Fibroblast of lung (primary cell): ENCODE measurements around the gene GJC2. TPM values are rescaled to one million over a fixed set of nuclear protein-coding genes. Genes with fewer than 3 reads are reported as not detected.

Experiments
- DNase-seq, 2 donors: peaks; one replicate each; pipeline versions ENCODE4 v3.0.0 to v3.0.0-alpha.2; 2010; ENCODE audit warnings: low read depth in 2 of 2
- H2AFZ ChIP-seq: 2 replicates; pipeline ENCODE4 v1.5.1; 2012; ENCODE audit warnings: low read length, control low read depth, inconsistent platforms
- H3K27ac ChIP-seq: 2 replicates; pipeline ENCODE4 v1.5.1; 2011; ENCODE audit warnings: low read length, control low read depth; ENCODE audit not compliant: insufficient read depth
- H3K27me3 ChIP-seq: 2 replicates; pipeline ENCODE4 v1.5.1; 2011; ENCODE audit warnings: mild to moderate bottlenecking, low read length; ENCODE audit not compliant: control insufficient read depth, insufficient read depth
- H3K36me3 ChIP-seq: 2 replicates; pipeline ENCODE4 v1.5.1; 2011; ENCODE audit warnings: low read length; ENCODE audit not compliant: control insufficient read depth, insufficient read depth
- H3K4me1 ChIP-seq: 2 replicates; pipeline ENCODE4 v1.5.1; 2011; ENCODE audit warnings: low read length; ENCODE audit not compliant: control insufficient read depth, insufficient read depth; ENCODE audit errors: extremely low read depth
- H3K4me2 ChIP-seq: 2 replicates; pipeline ENCODE4 v1.5.1; 2011; ENCODE audit warnings: low read length, control low read depth; ENCODE audit not compliant: insufficient read depth; ENCODE audit errors: extremely low read depth
- H3K4me3 ChIP-seq, 4 experiments: fragments of 200-600 bp in 1 of 4; sonication (generic) in 1 of 4; replicated peaks in 1 of 4; 2 replicates each; pipeline ENCODE4 v1.5.1; 2011 to 2016; ENCODE audit warnings: low read length in 4 of 4, low read depth in 3 of 4, mild to moderate bottlenecking in 3 of 4, control low read depth in 2 of 4, inconsistent platforms in 1 of 4, mixed read lengths in 1 of 4; ENCODE audit not compliant: insufficient read depth in 1 of 4; ENCODE audit errors: control extremely low read depth in 1 of 4
- H3K79me2 ChIP-seq: 2 replicates; pipeline ENCODE4 v1.5.1; 2012; ENCODE audit warnings: mild to moderate bottlenecking, low read length, inconsistent platforms; ENCODE audit not compliant: control insufficient read depth, insufficient read depth
- H3K9ac ChIP-seq: 2 replicates; pipeline ENCODE4 v1.5.1; 2011; ENCODE audit warnings: mild to moderate bottlenecking, low read length, control low read depth; ENCODE audit not compliant: insufficient read depth
- H3K9me3 ChIP-seq: 2 replicates; pipeline ENCODE4 v1.5.1; 2012; ENCODE audit warnings: low read depth, low read length; ENCODE audit not compliant: control insufficient read depth, insufficient read depth
- H4K20me1 ChIP-seq: 2 replicates; pipeline ENCODE4 v1.5.1; 2011; ENCODE audit warnings: low read length; ENCODE audit not compliant: control insufficient read depth, insufficient read depth; ENCODE audit errors: extremely low read depth
- EZH2 ChIP-seq: IDR thresholded peaks from 2 replicates; pipeline ENCODE4 v1.5.1; 2012; ENCODE audit warnings: low read length, control low read depth, mild to moderate bottlenecking; ENCODE audit errors: missing control alignments
- polyA minus RNA-seq: library from RNA; depleted of rRNA, polyadenylated mRNA; stranded (reverse); fragments of >200 nt; gene quantifications from 2 replicates; pipeline ENCODE4 v1.2.3, GENCODE V29; 2011; ENCODE audit warnings: low replicate concordance
- polyA plus RNA-seq, 2 donors: library from polyadenylated mRNA; depleted of rRNA in 1 of 2; stranded (reverse) in 1 of 2; unstranded in 1 of 2; fragments of >200 nt; gene quantifications; 2 replicates each; pipeline ENCODE4 v1.2.1, GENCODE V29; 2011 to 2012; ENCODE audit warnings: missing spikeins in 1 of 2
- total RNA-seq: library from RNA; depleted of rRNA; stranded (reverse); fragments of >200 nt; gene quantifications from 2 replicates; pipeline ENCODE4 v1.2.1, GENCODE V29; 2014
- TF ChIP-seq, protein P1 (sequence below), 2 donors: IDR thresholded peaks in 1 of 2; conservative IDR thresholded peaks in 1 of 2; 1 replicate in 1 of 2; 2 replicates in 1 of 2; pipeline ENCODE4 v1.5.1; 2011 to 2012; ENCODE audit warnings: low read length in 2 of 2, control low read depth in 1 of 2, inconsistent platforms in 1 of 2, low read depth in 1 of 2, mild to moderate bottlenecking in 1 of 2

GJC2 gene
- total RNA-seq (6.7 and 13.4 TPM in 2 replicates), polyA plus RNA-seq (1.3 and 1.4 TPM in 2 replicates), polyA minus RNA-seq (4.0 and 4.4 TPM in 2 replicates)
- polyA plus RNA-seq (2012): 5.0 and 5.3 TPM in 2 replicates

DNA sequence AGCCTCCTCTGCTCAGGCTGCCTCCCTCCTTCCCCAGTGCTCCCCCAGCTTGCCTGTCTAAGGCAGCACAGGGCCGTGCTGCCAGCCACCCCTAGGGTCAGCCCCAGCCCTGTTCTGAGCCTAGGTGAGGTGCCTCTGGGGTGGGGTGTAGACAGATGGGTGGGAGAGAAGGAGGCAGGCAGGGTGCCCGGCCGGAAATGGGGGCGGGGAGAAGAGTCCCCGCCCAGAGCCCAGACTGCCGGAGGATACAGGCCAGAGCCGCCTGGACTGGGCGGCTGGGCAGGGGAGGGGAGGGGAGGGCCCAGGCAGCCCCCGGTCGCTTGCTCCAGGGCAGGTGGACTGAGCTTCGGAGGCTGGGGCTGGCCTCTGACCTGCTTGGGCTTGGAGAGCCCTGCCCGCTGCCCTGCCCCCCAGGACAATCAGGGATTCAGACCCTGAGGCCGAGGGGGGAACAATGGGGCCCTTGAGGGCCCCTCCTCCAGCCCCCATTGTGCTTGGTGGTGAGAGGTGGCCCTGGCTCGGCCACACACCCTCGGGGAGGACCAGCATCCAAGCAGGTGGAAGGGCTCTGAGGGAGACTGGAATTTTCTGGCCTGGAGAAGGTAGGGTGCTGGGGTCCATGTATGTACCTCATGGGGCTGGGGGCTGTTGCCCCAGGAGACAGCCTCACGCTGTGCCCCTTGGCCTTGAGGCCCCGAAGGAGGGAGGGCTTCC is at the start of gene GJC2:
TSS of gene GJC2 (plus strand) at position 525 of the 714 bp plus-strand sequence. CDS start 7,829 bp downstream, outside the sequence.
- no peaks in the 10 kb centered on the region for H3K27me3 ChIP-seq
- peak in 1 of 2 donors; percentile 33 for DNase-seq
- H3K4me2 ChIP-seq: peak within 1 kb of the TSS; percentile 56
- H3K27ac ChIP-seq: peak within 1 kb of the TSS; percentile 78
- peaks cover 16% of the 10 kb centered on the region for H3K36me3 ChIP-seq
- H3K9ac ChIP-seq: peak within 1 kb of the TSS; percentile 44
- H3K9me3 ChIP-seq: no peaks in the 10 kb centered on the region
- no peak within 1 kb of the TSS for H2AFZ ChIP-seq
- H3K4me1 ChIP-seq: peaks cover 34% of the 10 kb centered on the region
- H3K4me3 ChIP-seq: peak within 1 kb of the TSS; percentile 24 to 49 (median 31)
- no peaks in the 10 kb centered on the region for H4K20me1 ChIP-seq
- TF ChIP-seq, protein P1, sequence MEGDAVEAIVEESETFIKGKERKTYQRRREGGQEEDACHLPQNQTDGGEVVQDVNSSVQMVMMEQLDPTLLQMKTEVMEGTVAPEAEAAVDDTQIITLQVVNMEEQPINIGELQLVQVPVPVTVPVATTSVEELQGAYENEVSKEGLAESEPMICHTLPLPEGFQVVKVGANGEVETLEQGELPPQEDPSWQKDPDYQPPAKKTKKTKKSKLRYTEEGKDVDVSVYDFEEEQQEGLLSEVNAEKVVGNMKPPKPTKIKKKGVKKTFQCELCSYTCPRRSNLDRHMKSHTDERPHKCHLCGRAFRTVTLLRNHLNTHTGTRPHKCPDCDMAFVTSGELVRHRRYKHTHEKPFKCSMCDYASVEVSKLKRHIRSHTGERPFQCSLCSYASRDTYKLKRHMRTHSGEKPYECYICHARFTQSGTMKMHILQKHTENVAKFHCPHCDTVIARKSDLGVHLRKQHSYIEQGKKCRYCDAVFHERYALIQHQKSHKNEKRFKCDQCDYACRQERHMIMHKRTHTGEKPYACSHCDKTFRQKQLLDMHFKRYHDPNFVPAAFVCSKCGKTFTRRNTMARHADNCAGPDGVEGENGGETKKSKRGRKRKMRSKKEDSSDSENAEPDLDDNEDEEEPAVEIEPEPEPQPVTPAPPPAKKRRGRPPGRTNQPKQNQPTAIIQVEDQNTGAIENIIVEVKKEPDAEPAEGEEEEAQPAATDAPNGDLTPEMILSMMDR (conservative IDR thresholded peaks at IDR 0.05 in 1 of 2, IDR thresholded peaks at IDR 0.05 in 1 of 2; ENCODE audit: low read depth in 1 of 2, low read length in 2 of 2): no peak
- TF ChIP-seq EZH2: no peak
- H3K79me2 ChIP-seq: peaks cover 43% of the 10 kb centered on the region

DNA sequence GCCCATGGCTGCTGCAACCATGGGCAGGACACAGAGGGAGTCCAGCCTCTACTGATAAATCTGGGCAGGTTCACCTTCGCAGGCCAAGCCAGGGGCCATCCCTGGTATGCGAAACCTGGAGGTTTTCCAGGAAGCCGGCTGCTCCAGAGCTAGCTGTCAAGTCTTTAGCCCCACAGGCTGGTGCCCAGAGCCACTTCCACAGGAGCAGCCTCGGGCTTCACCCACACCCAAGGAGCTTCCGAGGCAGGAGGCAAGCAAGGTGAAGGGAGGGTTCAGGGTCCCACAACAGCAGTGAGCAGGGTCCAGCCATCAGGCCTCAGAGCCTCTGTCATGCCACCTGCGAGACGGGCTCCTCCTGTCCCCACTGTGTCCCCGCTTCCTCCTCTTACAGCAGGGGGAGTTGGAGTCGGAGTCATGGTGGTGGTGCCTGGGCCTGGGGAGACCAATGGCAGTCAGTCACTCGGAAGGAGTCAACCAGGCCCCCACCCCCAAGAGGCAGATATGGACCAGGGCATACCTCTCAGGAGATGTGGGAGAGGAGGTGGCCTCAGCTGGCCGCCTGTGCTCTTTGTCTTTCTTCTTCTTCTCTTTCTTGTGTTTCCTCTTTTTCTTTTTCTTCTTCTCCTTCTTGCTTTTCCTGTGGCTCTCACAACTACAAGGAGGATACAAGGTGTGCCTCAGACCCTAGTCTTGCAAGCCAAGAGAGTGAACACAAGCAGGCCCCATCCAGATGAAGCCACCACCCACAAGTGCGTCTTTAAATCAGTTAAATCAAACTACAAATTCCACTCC is 48.7 kb upstream of the GJC2 start:
- Histone ChIP-seq H2AFZ (no peak overlapping the region), H4K20me1 (peaks cover 3% of the 10 kb centered on the region), H3K27ac (no peak overlapping the region), H3K4me2 (peak overlapping the region; percentile 35), H3K9ac (no peak overlapping the region), H3K36me3 (peaks cover 42% of the 10 kb centered on the region), H3K9me3 (no peaks in the 10 kb centered on the region), H3K4me3 (peak overlapping the region in 1 of 4 experiments; percentile 83), H3K27me3 (no peaks in the 10 kb centered on the region), H3K4me1 (no peaks in the 10 kb centered on the region), H3K79me2 (peaks cover 51% of the 10 kb centered on the region)
- no peak for DNase-seq
- no peak for TF ChIP-seq EZH2
- TF ChIP-seq, protein P1 (conservative IDR thresholded peaks at IDR 0.05 in 1 of 2, IDR thresholded peaks at IDR 0.05 in 1 of 2; ENCODE audit: low read depth in 1 of 2, low read length in 2 of 2): no peak

DNA sequence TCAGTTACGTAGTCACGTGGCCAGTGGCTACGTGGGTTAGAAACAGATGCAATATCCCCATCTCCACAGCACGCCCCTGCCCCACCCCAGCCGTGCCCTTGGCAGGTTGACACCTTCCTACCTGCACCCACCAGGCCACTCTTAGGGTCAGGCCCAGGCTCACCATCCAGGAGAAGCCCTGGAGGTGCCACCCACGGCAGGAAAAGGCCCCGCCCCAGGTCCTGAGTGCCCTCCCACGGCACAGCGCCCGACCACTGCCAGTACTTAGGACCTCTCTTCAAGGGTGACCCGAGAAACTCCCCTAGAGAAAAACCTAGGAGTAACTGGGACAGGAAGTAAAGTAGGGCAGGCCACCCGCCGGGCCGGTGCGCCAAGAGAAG is 48.1 kb upstream of the GJC2 start:
- H3K27ac ChIP-seq: no peak overlapping the region
- H3K9ac ChIP-seq: no peak overlapping the region
- peaks cover 45% of the 10 kb centered on the region for H3K79me2 ChIP-seq
- DNase-seq: no peak
- H3K36me3 ChIP-seq: peaks cover 41% of the 10 kb centered on the region
- TF ChIP-seq EZH2: no peak
- TF ChIP-seq, protein P1 (conservative IDR thresholded peaks at IDR 0.05 in 1 of 2, IDR thresholded peaks at IDR 0.05 in 1 of 2; ENCODE audit: low read depth in 1 of 2, low read length in 2 of 2): no peak
- H3K9me3 ChIP-seq: no peaks in the 10 kb centered on the region
- peak overlapping the region; percentile 35 for H3K4me2 ChIP-seq
- peak overlapping the region in 2 of 4 experiments; percentile 64 to 83 for H3K4me3 ChIP-seq
- H3K27me3 ChIP-seq: no peaks in the 10 kb centered on the region
- H2AFZ ChIP-seq: no peak overlapping the region
- no peaks in the 10 kb centered on the region for H3K4me1 ChIP-seq
- H4K20me1 ChIP-seq: no peaks in the 10 kb centered on the region
